ENCODE results near the gene DCAF11. TPM values are rescaled to one million over a fixed set of nuclear protein-coding genes. Genes with fewer than 3 reads are reported as not detected.

Gene DCAF11
- total and polyA plus RNA-seq, 2 of the 13 experiments (the other 11 are each of a cell fraction or from before 2014, with no cell fraction given): 150 to 257 TPM

DNA sequence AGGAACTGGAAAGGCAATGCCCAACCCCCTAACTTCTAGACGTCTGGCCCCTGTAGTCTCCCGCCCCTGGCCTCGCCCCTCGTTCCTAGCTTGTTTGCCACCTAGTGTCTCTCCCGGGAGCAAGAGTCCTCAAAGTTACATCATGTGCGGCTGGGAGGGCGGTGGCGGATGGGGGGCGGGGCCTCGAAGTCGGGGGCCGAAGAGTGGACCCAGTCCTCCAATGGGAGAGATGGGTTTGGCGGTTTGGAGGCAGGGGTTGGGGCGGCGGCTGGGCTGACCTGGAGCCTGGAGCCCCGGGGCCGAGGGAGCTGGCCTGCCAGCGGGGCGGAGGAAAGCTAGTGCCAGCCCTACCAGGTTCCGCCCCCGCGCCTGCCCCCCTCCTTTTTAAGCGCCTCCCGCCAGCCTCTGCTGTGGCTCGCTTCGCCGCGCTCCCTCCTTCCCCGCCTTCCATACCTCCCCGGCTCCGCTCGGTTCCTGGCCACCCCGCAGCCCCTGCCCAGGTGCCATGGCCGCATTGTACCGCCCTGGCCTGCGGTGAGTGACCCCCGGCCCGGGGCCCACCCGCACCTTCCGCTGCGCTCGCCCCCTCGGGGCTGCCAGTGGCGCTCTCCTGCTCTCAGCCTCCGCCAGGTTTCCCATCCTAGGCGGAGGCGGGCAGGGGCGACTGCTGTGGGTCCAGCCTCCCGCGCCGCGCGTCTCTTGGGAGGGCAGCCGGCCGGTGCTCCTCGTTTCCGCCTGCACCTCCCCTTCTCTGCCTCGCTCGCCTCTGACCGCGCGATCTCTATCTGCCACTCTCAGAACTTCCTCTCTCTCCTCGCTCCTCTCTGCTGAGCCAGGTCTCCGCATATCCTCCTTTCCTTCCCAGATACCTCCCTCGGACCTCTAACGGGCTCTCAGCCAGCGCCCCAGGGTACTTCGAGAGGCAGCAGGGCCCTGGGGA, 20.4 kb upstream of the DCAF11 start, which contains the start of gene PCK2 (continued):
- TF ChIP-seq HMGXB3 (CRISPR knock-in tag; IDR thresholded peaks at IDR 0.05; ENCODE audit: borderline replicate concordance) (peak; percentile 97), ZNF879 (CRISPR knock-in tag; IDR thresholded peaks at IDR 0.05) (peak; percentile 97), TBL1XR1 (IDR thresholded peaks at IDR 0.05; ENCODE audit: borderline replicate concordance, low read length, partially characterized antibody) (no peak), ZNF24 (IDR thresholded peaks at IDR 0.05) (peak; percentile 45), ZNF670 (CRISPR knock-in tag; IDR thresholded peaks at IDR 0.05; ENCODE audit: borderline replicate concordance) (no peak), BHLHE40 (IDR thresholded peaks at IDR 0.05; ENCODE audit: low read length) (no peak; the same call in 1 of the 2 replicates), KLF12 (CRISPR knock-in tag; IDR thresholded peaks at IDR 0.05; ENCODE audit: borderline replicate concordance) (peak; percentile 97), PHB2 (IDR thresholded peaks at IDR 0.05; ENCODE audit: partially characterized antibody) (no peak), MZF1 (CRISPR knock-in tag; IDR thresholded peaks at IDR 0.05; ENCODE audit: borderline replicate concordance) (peak; percentile 86; the same call in 1 of the 2 replicates), ATAD3A (CRISPR knock-in tag; IDR thresholded peaks at IDR 0.05) (peak; percentile 80; the same call in 1 of the 2 replicates), SMAD9 (CRISPR knock-in tag; IDR thresholded peaks at IDR 0.05) (peak; percentile 25; the same call in 1 of the 2 replicates), ZNF12 (CRISPR knock-in tag; IDR thresholded peaks at IDR 0.05) (peak; percentile 88), ZSCAN21 (CRISPR knock-in tag; IDR thresholded peaks at IDR 0.05; ENCODE audit: borderline replicate concordance) (no peak), CBX1 (IDR thresholded peaks at IDR 0.05; ENCODE audit: low read depth) (peak; percentile 100), GTF2F1 (IDR thresholded peaks at IDR 0.05; ENCODE audit: low read length) (0 out of 2 replicates have a peak, but pooled peaks have one; percentile 26), ZBTB10 (CRISPR knock-in tag; IDR thresholded peaks at IDR 0.05; ENCODE audit: borderline replicate concordance) (peak; percentile 90), JDP2 (CRISPR knock-in tag; IDR thresholded peaks at IDR 0.05; ENCODE audit: borderline replicate concordance) (no peak), ZNF790 (CRISPR knock-in tag; IDR thresholded peaks at IDR 0.05; ENCODE audit: borderline replicate concordance) (no peak), IRF2 (CRISPR knock-in tag; IDR thresholded peaks at IDR 0.05) (peak; percentile 95), PITX1 (CRISPR knock-in tag; IDR thresholded peaks at IDR 0.05) (peak; percentile 88), HMG20B (CRISPR knock-in tag; conservative IDR thresholded peaks at IDR 0.05) (peak; percentile 53; the same call in 1 of the 2 replicates), TARDBP (CRISPR knock-in tag; IDR thresholded peaks at IDR 0.05) (peak; percentile 96), NCOR1 (IDR thresholded peaks at IDR 0.05; ENCODE audit: borderline replicate concordance, low read length) (peak; percentile 88; the same call in 1 of the 2 replicates), ARNTL (CRISPR knock-in tag; IDR thresholded peaks at IDR 0.05) (peak; percentile 89)
